Activated CD4-positive, alpha-beta T cell treated with anti-CD3 and anti-CD28 coated beads for 36 hours (primary cell): Measurements from ENCODE around the gene ST6GALNAC6. TPM values are rescaled to one million over a fixed set of nuclear protein-coding genes. Genes with fewer than 3 reads are reported as not detected.

Source experiments
- ATAC-seq: fragments of 200-7000 bp; cut with Tn5 transposase; one replicate; pipeline ENCODE4 v1.10.0; 2021; ENCODE audit warnings: mild to moderate bottlenecking, moderate library complexity
- CTCF ChIA-PET: fragments of 350-600 bp; sonication (Branson Sonifier 250); formaldehyde crosslinking; loops from one replicate; lab custom pipeline; 2021; ENCODE audit warnings: antibody characterized with exemption; lab: Charles Lee
- POLR2A ChIA-PET: fragments of 350-600 bp; sonication (Branson Sonifier 250); formaldehyde crosslinking; loops from one replicate; lab custom pipeline; 2021; ENCODE audit warnings: antibody characterized with exemption, inconsistent platforms; lab: Charles Lee
- DNase-seq: peaks from one replicate; pipeline ENCODE4 v3.0.0-alpha.2; 2020
- H3K27ac Mint-ChIP-seq: one replicate; pipeline ENCODE4 v1.8.0; 2021; ENCODE audit warnings: mixed read lengths
- H3K27me3 Mint-ChIP-seq: one replicate; pipeline ENCODE4 v1.8.0; 2021; ENCODE audit warnings: mixed read lengths
- H3K36me3 Mint-ChIP-seq: one replicate; pipeline ENCODE4 v1.8.0; 2021; ENCODE audit warnings: low read depth, mixed read lengths
- H3K4me1 Mint-ChIP-seq: one replicate; pipeline ENCODE4 v1.8.0; 2021; ENCODE audit warnings: mixed read lengths
- H3K4me3 Mint-ChIP-seq: one replicate; pipeline ENCODE4 v1.8.0; 2021; ENCODE audit warnings: mild to moderate bottlenecking, moderate library complexity, mixed read lengths
- H3K9me3 Mint-ChIP-seq: one replicate; pipeline ENCODE4 v1.8.0; 2021; ENCODE audit warnings: low read depth, mixed read lengths
- intact Hi-C, 2 experiments: fragments of 100-400 bp; cut with DNase I in 1 of 2; cut with micrococcal nuclease in 1 of 2; formaldehyde crosslinking; loops; one replicate each; pipeline versions ENCODE4 v1.14.2 to v1.15.1; 2022 to 2024; cut with DNase I, micrococcal nuclease
- total RNA-seq, 2 experiments: library from RNA; stranded (reverse); gene quantifications; one replicate each; pipeline ENCODE4 v1.2.3, GENCODE V29; 2021

The ST6GALNAC6 gene
- total RNA-seq, 2 experiments from 2014 or later = 46.3 to 63.3 TPM

DNA sequence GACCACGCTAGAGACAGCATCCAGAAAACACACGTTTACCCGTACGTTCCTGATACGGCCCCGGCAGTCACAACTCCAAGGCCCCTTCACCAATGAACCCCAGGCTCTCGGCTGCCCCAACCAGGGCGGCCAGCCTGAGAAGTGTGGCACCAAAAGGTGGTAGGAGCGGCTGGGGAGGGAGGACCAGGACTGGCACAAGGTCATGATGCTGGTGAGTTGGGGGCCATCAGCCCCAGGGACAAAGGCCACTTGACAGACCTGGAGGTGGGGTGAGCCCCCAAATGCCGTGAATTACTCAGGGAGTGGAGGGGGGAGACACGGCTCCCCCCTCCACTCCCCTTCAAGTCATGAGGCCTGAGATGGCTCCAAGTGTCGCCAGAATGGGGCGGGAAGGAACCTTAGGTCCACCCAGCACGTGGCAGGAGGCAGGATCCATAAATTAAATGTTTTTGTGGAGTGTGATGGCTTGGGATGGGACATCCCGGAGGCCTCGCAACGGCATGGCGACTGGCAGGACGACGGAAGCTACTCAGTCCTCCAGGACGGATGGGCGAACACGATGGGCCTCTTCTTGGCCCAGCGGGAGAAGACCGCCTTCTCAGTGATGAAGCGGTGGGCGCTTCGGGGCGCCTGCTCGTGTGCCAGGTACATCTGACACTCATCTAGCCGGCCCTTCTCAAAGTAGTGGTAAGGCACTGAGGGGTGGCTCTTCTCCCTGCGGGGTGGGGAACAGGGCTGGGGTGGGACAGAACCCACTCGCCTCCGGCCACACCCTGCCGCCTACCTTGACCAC lies 8.7 kb upstream of the ST6GALNAC6 start:
- CTCF ChIA-PET = interaction anchor here (1.5 kb wide), 1 partner anchor 173 kb away, joined by 3 read pairs; the partner anchor contains the start of gene TOR2A
- H3K9me3 Mint-ChIP-seq = no peaks in the 10 kb centered on the region
- intact Hi-C loops = no loop called here
- H3K4me1 Mint-ChIP-seq = peaks cover 52% of the 10 kb centered on the region
- ATAC-seq (no peak), DNase-seq (no peak)
- H3K27me3 Mint-ChIP-seq = no peaks in the 10 kb centered on the region
- peaks cover 28% of the 10 kb centered on the region for H3K36me3 Mint-ChIP-seq
- POLR2A ChIA-PET = no interaction called here
- H3K4me3 Mint-ChIP-seq = no peak overlapping the region
- H3K27ac Mint-ChIP-seq = peak overlapping the region; percentile 61

DNA sequence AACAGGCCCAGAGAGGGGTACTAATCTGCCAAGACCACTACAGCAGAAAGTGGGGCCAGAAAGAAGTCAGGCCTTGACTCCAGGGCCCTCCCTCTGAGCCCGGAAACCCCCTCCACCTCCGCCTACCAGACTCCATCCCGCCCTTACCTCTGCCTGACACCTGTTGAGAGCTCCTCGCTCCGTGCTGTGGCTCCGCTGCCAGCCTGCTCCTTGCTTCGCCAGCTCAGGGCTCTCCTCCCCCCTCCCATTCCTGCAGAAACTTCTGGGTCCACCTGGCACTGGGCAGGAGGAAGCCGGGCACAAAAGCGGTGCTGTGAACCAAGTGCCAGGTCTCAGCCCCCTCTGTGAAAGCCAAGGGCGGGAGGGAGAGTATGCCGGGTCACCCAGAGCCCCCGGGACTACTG lies 6.4 kb upstream of the ST6GALNAC6 start:
- DNase-seq (peak; percentile 79), ATAC-seq (peak; percentile 52)
- Mint-ChIP-seq H3K4me1 (peaks cover 48% of the 10 kb centered on the region), H3K27me3 (no peaks in the 10 kb centered on the region), H3K9me3 (no peaks in the 10 kb centered on the region), H3K36me3 (peaks cover 16% of the 10 kb centered on the region), H3K4me3 (peak overlapping the region; percentile 93), H3K27ac (peak overlapping the region; percentile 100)
- ChIA-PET CTCF (interaction anchor here (0.8 to 1.6 kb wide), 5 partner anchors 12 to 120 kb away, joined by 3 to 6 read pairs (median 5); partner anchors contain the start of genes CDK9 and ST6GALNAC4), POLR2A (interaction anchor here (0.5 to 1.8 kb wide), 2 partner anchors 11 to 168 kb away, joined by 4 to 5 read pairs; partner anchors contain the start of gene ST6GALNAC4)
- intact Hi-C loops = loop anchor here in 1 of 2 experiments (1.0 to 2.0 kb wide), 3 partner anchors 12 to 455 kb away; partner anchors contain the start of genes EEIG1, LRSAM1, RPL12 and ST6GALNAC4

DNA sequence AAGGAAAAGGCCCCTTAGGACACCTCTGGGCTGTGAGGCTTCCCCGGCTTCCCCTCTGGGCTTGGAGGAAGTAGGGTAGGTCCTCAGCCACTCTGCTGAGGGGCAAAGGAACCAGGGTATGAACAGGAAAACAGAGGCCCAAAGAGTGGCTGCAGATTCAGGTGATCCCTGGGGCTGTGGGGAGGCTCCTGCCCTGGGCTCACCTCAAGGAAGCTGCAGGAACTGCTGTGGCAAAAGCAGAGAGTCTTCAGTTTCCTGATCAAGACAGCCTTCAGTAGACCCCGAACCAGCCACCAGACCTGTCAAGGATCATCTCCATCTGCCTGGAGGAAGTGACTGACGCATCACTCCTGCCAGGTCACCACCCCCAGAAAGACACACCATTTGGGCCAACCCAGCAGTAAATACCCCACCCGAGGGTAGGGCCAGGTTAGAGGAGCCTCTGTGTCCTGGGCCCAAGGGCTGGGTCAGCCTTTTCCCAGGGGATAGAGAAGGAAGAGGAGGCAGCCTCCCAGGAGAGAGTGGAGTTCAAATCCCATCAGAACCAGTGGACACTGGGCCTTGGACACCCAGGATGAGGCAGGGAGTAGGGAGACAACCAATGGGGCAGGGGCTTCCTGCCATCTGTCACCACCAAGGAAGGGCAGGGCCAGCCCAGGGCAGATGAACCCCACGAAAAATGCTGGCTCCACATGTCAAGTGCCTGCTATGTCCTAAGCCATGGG lies 5.8 kb upstream of the ST6GALNAC6 start:
- H3K27me3 Mint-ChIP-seq = no peaks in the 10 kb centered on the region
- ChIA-PET POLR2A (interaction anchor here (0.6 to 1.8 kb wide), 2 partner anchors 11 to 23 kb away, joined by 4 to 5 read pairs; partner anchors contain the start of gene ST6GALNAC4), CTCF (interaction anchor here (1.1 to 2.3 kb wide), 4 partner anchors 16 to 38 kb away, joined by 4 to 8 read pairs (median 6); no protein-coding TSS in a partner anchor)
- peak overlapping the region; percentile 93 for H3K4me3 Mint-ChIP-seq
- H3K4me1 Mint-ChIP-seq = peaks cover 45% of the 10 kb centered on the region
- H3K27ac Mint-ChIP-seq = peak overlapping the region; percentile 100
- peak; percentile 63 for ATAC-seq
- intact Hi-C loops = loop anchor here in 1 of 2 experiments (2.0 kb wide), 2 partner anchors 76 to 454 kb away; partner anchors contain the start of genes EEIG1, LRSAM1 and RPL12
- H3K36me3 Mint-ChIP-seq = peaks cover 16% of the 10 kb centered on the region
- peak; percentile 77 for DNase-seq
- no peaks in the 10 kb centered on the region for H3K9me3 Mint-ChIP-seq

DNA sequence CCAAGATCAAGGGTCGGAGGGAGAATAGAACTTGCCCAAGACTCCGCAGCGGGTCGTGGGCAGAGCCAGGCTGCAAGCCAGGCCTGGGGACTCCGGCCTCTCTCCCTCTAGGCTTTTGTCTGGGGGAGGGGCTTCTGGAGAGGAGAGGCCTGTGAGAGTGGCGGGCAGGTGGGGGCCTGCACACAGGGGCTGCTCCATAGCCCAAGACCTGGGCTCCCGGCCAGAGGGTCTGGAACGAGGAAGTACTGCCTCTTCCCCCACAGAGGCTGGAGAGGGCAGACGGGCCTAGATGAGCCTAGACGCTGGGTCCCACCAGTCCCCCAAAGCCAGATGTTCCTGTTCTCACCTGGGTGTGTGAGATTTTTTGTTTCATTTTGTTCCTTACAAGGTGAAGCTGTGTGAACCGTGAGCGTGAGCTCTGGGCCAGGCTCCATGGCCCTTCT lies 5.2 kb upstream of the ST6GALNAC6 start:
- DNase-seq (peak; percentile 49), ATAC-seq (peak; percentile 4)
- ChIA-PET POLR2A (interaction anchor here (0.6 kb wide), 1 partner anchor 23 kb away, joined by 4 read pairs; no protein-coding TSS in a partner anchor), CTCF (interaction anchor here (0.7 to 2.3 kb wide), 4 partner anchors 17 to 1388 kb away, joined by 4 to 8 read pairs (median 6); no protein-coding TSS in a partner anchor)
- H3K27ac Mint-ChIP-seq = peak overlapping the region; percentile 100
- peaks cover 50% of the 10 kb centered on the region for H3K4me1 Mint-ChIP-seq
- H3K9me3 Mint-ChIP-seq = no peaks in the 10 kb centered on the region
- H3K27me3 Mint-ChIP-seq = no peaks in the 10 kb centered on the region
- H3K4me3 Mint-ChIP-seq = peak overlapping the region; percentile 93
- H3K36me3 Mint-ChIP-seq = peaks cover 15% of the 10 kb centered on the region
- intact Hi-C loops = loop anchor here in 1 of 2 experiments (2.0 kb wide), 2 partner anchors 76 to 454 kb away; partner anchors contain the start of genes EEIG1, LRSAM1 and RPL12

DNA sequence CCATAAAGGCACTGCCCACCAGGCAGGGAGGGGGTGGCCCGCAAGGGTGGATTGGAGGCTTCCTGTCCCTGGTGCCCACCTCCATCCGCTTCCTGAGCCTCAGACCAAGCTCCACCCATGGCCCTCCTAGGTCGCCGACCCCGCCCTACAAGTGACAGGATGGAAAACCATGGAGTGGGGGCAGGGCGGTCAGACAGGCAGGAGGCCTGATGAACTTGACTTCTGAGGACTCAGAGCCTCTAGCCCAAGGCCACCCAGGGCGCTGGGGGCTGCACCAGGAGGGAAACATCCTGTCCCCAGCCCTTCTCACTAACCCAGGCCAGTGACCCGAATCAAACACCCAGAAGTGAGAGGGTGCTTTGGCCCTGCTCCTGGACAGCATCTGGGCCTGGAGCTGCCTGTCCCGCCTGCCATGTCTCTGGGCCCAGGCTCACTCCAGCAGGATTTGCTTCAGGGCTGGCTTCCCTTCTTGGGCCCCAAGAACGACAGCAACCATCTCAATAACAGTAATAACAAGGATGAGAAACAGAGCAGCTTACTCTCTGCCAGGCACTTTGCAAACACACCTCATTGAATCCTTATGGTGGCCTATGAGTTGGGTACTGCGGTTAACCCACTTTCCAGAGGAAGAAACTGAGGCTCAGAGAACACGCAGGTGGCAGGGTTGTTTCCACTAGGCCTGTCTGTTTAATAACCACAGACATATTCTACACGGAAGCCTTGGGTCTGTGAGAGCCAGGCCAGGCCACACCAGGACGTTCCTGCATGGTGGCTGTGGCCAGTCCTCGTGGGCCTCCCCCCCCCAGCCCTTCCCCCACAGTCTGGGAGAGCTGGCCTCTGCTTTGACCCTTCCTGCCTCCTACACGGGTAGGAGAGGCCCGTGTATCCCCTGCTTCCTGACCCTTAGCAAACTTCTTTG lies 4.4 kb upstream of the ST6GALNAC6 start:
- peak; percentile 49 for ATAC-seq
- Mint-ChIP-seq H3K36me3 (peaks cover 15% of the 10 kb centered on the region), H3K27me3 (no peaks in the 10 kb centered on the region), H3K4me1 (peaks cover 50% of the 10 kb centered on the region), H3K4me3 (peak overlapping the region; percentile 93), H3K9me3 (no peaks in the 10 kb centered on the region), H3K27ac (peak overlapping the region; percentile 100)
- intact Hi-C loops = loop anchor here (1.0 to 2.0 kb wide), 5 partner anchors 7 to 453 kb away; partner anchors contain the start of genes EEIG1 (in 1 of the 2), LRSAM1 (in 1 of the 2), RPL12 (in 1 of the 2) and ST6GALNAC4 (in 1 of the 2)
- DNase-seq = peak; percentile 94
- ChIA-PET POLR2A (interaction anchor here (0.6 to 0.7 kb wide), 3 partner anchors 10 to 320 kb away, joined by 3 to 7 read pairs (median 3); no protein-coding TSS in a partner anchor), CTCF (interaction anchor here (0.6 to 2.3 kb wide), 6 partner anchors 11 to 1387 kb away, joined by 3 to 8 read pairs (median 4); no protein-coding TSS in a partner anchor)

DNA sequence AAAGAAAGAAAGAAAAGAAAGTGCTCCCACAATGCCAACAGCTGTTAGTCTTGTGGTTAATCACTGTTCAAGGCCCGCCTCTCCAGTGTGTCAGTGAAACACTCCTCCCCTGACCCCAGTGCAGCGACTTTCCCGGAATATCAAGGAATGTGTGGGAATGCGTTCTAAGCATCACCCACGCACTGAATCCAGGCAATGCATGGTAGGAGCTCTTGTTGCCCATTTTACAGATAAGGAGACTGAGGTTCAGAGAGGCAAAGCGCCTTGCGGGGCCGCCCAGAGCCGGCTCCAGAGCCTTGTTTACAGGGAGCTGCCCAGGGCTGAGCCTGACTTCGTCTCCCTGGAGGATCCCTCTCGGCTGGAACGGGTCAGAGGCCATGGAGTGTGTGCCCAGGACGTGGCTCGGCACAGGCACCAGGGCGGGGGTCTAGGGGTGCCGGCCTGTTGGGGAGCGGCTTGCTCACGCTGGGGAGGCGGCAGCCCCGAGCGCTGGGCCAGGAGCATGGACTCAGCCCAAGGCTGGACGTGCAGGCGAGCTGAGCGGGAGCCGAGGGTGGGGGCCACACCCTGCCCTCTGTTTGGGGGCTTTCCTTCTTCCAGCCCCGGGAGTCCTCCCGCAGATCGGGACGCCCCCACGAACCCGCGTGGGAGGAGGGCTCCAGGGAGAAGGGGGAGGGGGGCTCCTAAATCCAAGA lies 823 bp downstream of the ST6GALNAC6 start:
- ChIA-PET CTCF (interaction anchor here (0.6 to 4.3 kb wide), 4 partner anchors 23 to 90 kb away, joined by 3 to 19 read pairs (median 3); no protein-coding TSS in a partner anchor), POLR2A (interaction anchor here (0.7 kb wide), 1 partner anchor 67 kb away, joined by 5 read pairs; no protein-coding TSS in a partner anchor)
- peaks cover 5% of the 10 kb centered on the region for H3K9me3 Mint-ChIP-seq
- intact Hi-C loops = loop anchor here in 1 of 2 experiments (1.0 to 2.0 kb wide), 4 partner anchors 19 to 163 kb away; partner anchors contain the start of genes FPGS, ST6GALNAC4 and TOR2A
- H3K36me3 Mint-ChIP-seq = peaks cover 43% of the 10 kb centered on the region
- H3K4me3 Mint-ChIP-seq = peak overlapping the region; percentile 82
- no peaks in the 10 kb centered on the region for H3K27me3 Mint-ChIP-seq
- DNase-seq = peak; percentile 50
- peaks cover 29% of the 10 kb centered on the region for H3K4me1 Mint-ChIP-seq
- peak; percentile 7 for ATAC-seq
- H3K27ac Mint-ChIP-seq = peak overlapping the region; percentile 87

DNA sequence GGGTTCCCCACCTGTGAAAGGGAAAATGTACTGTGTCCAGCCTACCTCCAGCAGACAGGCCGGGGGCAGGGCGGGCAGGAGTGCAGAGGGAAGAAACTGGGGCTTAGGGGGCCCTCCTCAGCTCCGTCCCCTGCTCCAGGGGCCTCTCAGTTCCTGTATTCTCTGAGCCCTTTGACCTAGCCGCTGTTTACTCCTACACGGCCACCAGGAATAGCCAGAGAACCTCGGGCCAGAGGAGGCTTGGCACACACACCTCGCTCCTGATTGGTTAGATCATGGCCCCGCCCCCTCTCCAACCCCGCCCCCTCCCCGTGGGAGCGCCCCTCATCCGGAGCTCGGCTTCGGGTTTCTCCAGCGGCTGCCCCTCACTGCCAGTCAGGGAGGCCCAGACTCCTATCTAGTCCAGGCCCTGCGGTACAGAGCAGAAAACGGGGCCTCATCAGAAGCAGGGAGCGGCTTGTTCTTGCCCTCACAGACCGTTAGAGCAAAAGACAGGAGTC lies 2.2 kb downstream of the ST6GALNAC6 start:
- CTCF ChIA-PET = interaction anchor here (0.6 to 4.3 kb wide), 4 partner anchors 15 to 27 kb away, joined by 3 to 19 read pairs (median 3); no protein-coding TSS in a partner anchor
- ATAC-seq (no peak), DNase-seq (peak; percentile 67)
- Mint-ChIP-seq H3K27ac (no peak overlapping the region), H3K36me3 (peaks cover 54% of the 10 kb centered on the region), H3K4me3 (peak overlapping the region; percentile 82), H3K27me3 (no peaks in the 10 kb centered on the region), H3K4me1 (peaks cover 29% of the 10 kb centered on the region), H3K9me3 (peaks cover 5% of the 10 kb centered on the region)
- intact Hi-C loops = no loop called here
- POLR2A ChIA-PET = interaction anchor here (0.6 kb wide), 2 partner anchors 283 to 498 kb away, joined by 3 to 5 read pairs; no protein-coding TSS in a partner anchor

DNA sequence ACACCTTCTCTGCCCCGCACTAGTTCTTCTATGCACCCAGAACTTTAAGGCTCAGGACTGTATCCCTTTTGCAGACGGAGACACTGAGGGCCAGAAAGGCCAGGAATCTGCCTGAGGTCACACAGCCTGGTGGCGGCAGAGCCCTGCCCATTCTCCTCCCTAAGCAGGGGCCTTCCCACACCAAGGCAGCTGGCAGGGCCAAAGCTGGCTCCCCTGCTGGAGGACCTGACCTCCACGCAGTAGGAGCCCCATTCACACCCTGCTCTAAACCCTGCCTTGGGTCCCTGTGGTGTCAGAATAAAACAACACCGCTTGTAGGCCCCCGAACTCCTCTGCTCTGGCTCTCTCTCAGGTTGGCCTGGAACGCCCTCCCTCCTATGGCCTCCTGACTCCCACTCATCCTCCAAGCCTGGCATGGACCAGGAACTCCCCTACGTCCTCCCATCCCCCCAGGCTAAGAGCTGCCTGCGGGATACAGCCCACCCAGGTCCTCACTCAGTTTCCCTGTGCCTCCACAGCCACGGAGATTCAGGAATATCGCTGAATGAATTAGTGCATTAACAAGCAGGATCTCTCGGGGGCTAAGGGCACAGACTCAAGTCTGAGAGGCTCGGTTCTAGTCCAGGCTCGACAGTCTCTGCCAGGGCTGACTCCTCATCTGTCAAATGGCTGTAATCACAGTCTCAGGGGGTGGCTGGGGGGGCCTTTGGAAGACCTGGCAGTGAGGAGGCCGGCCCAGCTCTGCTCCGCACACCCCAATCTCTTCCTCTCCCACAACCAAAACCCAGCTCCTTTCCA lies 2.8 kb downstream of the ST6GALNAC6 start:
- DNase-seq (no peak), ATAC-seq (no peak)
- intact Hi-C loops = no loop called here
- no peak overlapping the region for H3K4me3 Mint-ChIP-seq
- peaks cover 54% of the 10 kb centered on the region for H3K36me3 Mint-ChIP-seq
- no peak overlapping the region for H3K27ac Mint-ChIP-seq
- ChIA-PET CTCF (interaction anchor here (0.6 to 4.3 kb wide), 4 partner anchors 14 to 27 kb away, joined by 3 to 19 read pairs (median 3); no protein-coding TSS in a partner anchor), POLR2A (interaction anchor here (0.6 kb wide), 2 partner anchors 282 to 497 kb away, joined by 3 to 5 read pairs; no protein-coding TSS in a partner anchor)
- H3K4me1 Mint-ChIP-seq = peaks cover 25% of the 10 kb centered on the region
- no peaks in the 10 kb centered on the region for H3K27me3 Mint-ChIP-seq
- H3K9me3 Mint-ChIP-seq = peaks cover 5% of the 10 kb centered on the region
